HFF-Myc (cell line): Measurements from ENCODE around the gene CNDP1.

ENCODE experiments used
- DNase-seq: peaks from one replicate; pipeline ENCODE4 v3.0.0-alpha.2; 2011; ENCODE audit warnings: low read depth; ENCODE audit errors: extremely low read depth
- H3K4me3 ChIP-seq: replicated peaks from 2 replicates; pipeline ENCODE4 v1.5.1; 2011; ENCODE audit warnings: low read depth, mild to moderate bottlenecking, control low read depth, low read length
- TF ChIP-seq, protein P1 (sequence below): IDR thresholded peaks from 2 replicates; pipeline ENCODE4 v1.5.1; 2012; ENCODE audit warnings: mild to moderate bottlenecking, low read depth, low read length, control low read depth; ENCODE audit errors: missing control alignments

CNDP1 gene

DNA sequence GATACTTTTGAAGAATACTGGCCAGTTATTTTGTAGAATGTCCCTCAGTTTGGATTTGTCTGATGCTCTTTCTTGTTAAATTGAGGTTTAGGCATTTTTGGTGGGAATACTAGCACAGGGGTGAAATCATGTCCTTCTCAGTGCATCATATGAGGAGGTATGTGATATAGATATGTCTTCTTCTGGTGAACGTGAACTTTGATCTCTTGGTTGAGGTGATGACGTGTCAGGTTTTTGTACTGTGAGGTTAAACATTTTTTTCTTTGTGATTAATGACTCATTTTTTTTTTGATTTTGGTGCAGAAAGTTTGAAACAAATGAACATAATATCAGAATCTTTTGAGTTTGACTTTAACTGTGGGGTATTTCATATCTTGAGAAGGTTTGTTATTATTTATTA lies 74.4 kb downstream of the CNDP1 start:
- TF ChIP-seq, protein P1, sequence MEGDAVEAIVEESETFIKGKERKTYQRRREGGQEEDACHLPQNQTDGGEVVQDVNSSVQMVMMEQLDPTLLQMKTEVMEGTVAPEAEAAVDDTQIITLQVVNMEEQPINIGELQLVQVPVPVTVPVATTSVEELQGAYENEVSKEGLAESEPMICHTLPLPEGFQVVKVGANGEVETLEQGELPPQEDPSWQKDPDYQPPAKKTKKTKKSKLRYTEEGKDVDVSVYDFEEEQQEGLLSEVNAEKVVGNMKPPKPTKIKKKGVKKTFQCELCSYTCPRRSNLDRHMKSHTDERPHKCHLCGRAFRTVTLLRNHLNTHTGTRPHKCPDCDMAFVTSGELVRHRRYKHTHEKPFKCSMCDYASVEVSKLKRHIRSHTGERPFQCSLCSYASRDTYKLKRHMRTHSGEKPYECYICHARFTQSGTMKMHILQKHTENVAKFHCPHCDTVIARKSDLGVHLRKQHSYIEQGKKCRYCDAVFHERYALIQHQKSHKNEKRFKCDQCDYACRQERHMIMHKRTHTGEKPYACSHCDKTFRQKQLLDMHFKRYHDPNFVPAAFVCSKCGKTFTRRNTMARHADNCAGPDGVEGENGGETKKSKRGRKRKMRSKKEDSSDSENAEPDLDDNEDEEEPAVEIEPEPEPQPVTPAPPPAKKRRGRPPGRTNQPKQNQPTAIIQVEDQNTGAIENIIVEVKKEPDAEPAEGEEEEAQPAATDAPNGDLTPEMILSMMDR = no peak
- no peak overlapping the region for H3K4me3 ChIP-seq
- DNase-seq = no peak

DNA sequence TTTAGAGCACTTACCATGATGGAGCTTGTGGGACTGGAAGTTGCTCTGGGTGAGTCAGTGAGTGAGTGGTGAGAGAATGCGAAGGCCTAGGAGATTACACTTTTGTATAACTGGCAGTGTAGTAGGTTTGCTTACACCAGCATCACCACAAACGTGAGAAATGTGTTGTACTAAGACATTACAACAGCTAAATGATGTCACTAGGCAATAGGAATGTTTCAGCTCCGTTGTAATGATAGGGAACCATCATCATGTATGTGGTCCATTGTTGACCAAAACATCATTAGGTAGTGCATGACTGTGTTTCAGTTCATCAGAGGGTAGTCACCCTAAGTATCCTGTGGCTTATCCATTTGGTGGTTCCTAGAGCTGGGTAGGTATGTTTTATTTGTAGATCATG lies 75.2 kb downstream of the CNDP1 start:
- DNase-seq = no peak

GRCh38 chr18:74610051-74610615 lies 75.8 kb downstream of the CNDP1 start:
- no peak for DNase-seq
- no peak overlapping the region for H3K4me3 ChIP-seq
- TF ChIP-seq, protein P1 = no peak

More for the DNA sequence above, 75.2 kb downstream of the CNDP1 start:
- TF ChIP-seq, protein P1 = no peak
- H3K4me3 ChIP-seq = no peak overlapping the region

DNA sequence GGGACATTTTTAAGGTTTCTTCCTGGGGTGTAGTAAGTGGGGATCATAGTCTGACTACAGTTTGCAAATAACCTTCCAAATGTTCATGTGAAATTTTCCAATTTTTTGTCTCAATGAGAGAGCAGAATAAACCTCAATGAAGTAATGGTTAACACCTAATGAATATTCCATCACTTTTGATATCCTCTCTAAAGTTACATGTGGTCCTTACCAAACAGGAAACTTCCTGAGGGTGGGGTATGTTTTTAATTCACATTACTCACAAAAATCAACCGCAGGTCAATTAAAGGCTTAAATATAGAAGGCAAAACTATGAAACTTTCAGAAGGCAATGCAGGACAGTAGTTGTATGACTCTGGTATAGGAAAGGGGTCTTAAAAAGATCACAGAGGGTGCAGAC lies 76.6 kb downstream of the CNDP1 start:
- DNase-seq = no peak
- H3K4me3 ChIP-seq = no peak overlapping the region
- TF ChIP-seq, protein P1 = no peak

GRCh38 chr18:74611765-74612164 lies 77.5 kb downstream of the CNDP1 start:
- no peak for DNase-seq
- TF ChIP-seq, protein P1 = no peak
- no peak overlapping the region for H3K4me3 ChIP-seq

GRCh38 chr18:74613381-74613780 lies 79.1 kb downstream of the CNDP1 start:
- no peak for DNase-seq
- TF ChIP-seq, protein P1 = no peak
- H3K4me3 ChIP-seq = no peak overlapping the region

DNA sequence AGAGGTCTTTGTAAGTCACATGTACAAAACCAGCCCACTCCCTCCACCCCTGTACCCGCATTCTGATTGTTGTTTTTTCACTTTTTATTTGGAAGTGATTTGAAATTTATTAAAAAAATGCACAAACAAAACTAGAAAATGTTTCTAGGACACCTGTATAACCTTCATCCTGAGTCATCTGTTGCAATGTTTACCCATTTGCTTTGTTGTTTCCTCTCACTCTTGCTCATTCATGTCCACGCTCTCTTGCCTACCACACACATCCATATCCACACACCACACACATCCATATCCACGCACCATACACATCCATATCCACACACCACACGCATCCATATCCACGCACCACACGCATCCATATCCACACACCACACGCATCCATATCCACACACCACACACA lies 82.2 kb downstream of the CNDP1 start:
- DNase-seq = no peak

More for the DNA sequence above, 82.2 kb downstream of the CNDP1 start:
- no peak overlapping the region for H3K4me3 ChIP-seq
- TF ChIP-seq, protein P1 = no peak
